ENCODE data around the gene VWA5A. TPM values are rescaled to one million over a fixed set of nuclear protein-coding genes. Genes with fewer than 3 reads are reported as not detected.
"Not testable (repeated sequence)": the region's sequence is repeated elsewhere in the genome, so short reads cannot be mapped to it uniquely, and the experiment has no call there.

The VWA5A gene
- total RNA-seq, 1 experiment from 2014 or later = 24.8 TPM

DNA sequence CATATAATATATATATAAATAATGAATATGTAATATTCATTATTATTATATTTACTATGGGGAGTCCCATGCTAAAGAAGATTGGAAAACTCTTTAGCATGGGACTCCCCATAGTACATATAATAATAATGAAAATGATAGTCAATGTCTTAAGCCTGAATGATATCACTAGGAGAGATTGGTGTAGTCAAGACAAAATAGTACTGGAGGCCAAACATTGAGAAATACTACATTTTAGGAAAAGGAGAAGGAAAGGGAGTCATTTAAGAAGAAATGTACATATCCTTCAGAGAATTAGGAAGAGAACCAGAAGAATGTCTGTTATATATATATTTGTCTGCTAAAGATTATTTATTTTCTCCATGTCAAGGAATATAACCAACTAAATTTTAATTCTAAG, 5.0 kb upstream of the VWA5A start:
- Histone ChIP-seq H3K36me3 (no peaks in the 10 kb centered on the region), H3K4me3 (no peak overlapping the region), H3K4me1 (replicated peaks) (peaks cover 12% of the 10 kb centered on the region; the same call in 1 of the 2 replicates), H3K27me3 (replicated peaks) (no peaks in the 10 kb centered on the region), H3K9me3 (replicated peaks) (no peaks in the 10 kb centered on the region), H3K27ac (no peak overlapping the region)
- DNase-seq (ENCODE audit: low read depth in 1 of 2, low spot score in 2 of 2) = no peak

DNA sequence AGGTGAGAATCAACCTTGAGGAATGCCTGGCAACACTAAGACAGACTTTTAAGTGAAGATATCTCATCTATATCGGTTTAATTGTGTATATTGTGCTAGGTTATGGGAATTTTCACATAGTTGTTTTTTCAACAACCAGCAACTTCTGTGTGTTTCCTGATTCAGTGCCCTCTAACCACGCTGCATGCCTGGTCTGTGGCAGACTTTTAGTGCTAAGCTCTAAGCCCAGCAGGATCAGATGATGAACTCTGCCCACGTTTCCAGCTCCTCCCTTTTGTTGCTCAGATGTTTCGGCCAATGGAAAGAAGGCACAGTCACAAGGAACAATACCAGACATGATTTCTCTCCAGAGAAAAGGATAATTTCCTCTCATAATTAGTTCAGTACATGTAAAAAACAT, 1.4 kb upstream of the VWA5A start:
- no peak overlapping the region for H3K27ac ChIP-seq
- no peaks in the 10 kb centered on the region for H3K27me3 ChIP-seq (replicated peaks)
- H3K4me3 ChIP-seq = no peak overlapping the region
- H3K4me1 ChIP-seq (replicated peaks) = peaks cover 12% of the 10 kb centered on the region; the same call in 1 of the 2 replicates
- no peaks in the 10 kb centered on the region for H3K9me3 ChIP-seq (replicated peaks)
- no peak for DNase-seq (ENCODE audit: low read depth in 1 of 2, low spot score in 2 of 2)
- H3K36me3 ChIP-seq = peaks cover under 1% of the 10 kb centered on the region; the same call in 1 of the 2 replicates

DNA sequence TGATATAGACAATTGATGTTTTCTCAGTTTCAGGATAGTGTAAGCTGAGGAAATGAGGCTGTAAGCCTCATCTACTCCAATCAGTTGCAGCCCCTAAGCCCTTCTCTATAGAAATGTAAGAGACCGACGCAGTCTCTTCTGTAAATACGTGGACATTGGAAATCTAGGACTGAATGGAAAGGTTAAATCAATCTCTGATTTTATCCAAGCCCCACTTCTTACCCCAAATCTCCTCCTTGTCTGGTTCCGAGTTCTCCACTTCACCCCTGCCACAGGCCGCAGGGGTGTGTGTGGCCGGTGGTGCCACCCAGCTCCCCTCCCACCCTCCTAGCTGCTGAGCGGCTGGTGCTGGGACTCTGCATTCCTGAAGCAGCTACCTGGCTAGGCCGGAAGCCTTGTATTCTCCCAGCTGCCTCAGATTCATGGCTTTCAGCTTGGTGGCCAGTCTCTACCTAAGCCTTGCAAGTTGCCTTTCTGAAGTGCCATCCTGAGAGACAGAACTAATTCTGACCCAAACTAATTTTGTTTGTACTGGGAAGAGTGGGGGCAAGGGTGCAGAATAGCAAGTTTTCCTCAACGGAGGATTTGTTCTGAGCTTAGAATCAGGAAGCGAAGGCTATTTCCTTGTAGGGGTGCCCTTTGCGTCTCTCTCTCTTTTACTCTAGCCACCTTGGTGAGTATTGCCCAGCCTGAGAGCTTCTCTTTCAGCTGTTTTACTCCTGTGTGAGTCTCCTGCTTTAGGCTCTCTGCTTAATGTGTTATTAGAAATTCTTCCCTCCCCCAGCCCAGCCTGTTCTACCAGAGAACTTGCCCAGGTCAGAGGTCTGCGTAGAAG, 749 bp downstream of the VWA5A start:
- Histone ChIP-seq H3K27me3 (replicated peaks) (no peaks in the 10 kb centered on the region), H3K36me3 (peaks cover 5% of the 10 kb centered on the region; the same call in 1 of the 2 replicates), H3K4me3 (peak overlapping the region; percentile 40), H3K4me1 (replicated peaks) (peaks cover 12% of the 10 kb centered on the region; the same call in 1 of the 2 replicates), H3K9me3 (replicated peaks) (no peaks in the 10 kb centered on the region), H3K27ac (no peak overlapping the region)
- DNase-seq (ENCODE audit: low read depth in 1 of 2, low spot score in 2 of 2) = peak in 1 of 2 experiments; percentile 1

DNA sequence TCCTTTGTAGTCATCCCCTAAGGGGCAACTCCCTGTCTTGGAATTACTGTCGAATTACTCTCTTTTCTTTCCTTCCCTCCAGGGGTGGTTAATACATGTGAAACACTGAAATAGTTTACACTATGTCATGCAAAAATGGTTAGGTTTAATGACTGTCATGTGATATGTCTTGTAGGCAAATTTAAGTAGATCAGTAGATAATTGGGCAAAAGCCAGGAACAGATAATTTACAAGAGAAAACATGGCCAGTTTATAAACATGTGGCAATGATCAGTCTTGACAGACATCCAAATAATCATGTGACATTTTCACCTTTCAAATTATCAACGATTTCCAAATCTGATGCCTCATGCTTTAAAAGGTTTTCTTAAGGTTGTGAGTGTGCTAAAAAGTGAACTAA, 3.9 kb downstream of the VWA5A start:
- no peak overlapping the region for H3K27ac ChIP-seq
- H3K36me3 ChIP-seq = peaks cover 9% of the 10 kb centered on the region; the same call in 1 of the 2 replicates
- H3K9me3 ChIP-seq (replicated peaks) = no peaks in the 10 kb centered on the region

DNA sequence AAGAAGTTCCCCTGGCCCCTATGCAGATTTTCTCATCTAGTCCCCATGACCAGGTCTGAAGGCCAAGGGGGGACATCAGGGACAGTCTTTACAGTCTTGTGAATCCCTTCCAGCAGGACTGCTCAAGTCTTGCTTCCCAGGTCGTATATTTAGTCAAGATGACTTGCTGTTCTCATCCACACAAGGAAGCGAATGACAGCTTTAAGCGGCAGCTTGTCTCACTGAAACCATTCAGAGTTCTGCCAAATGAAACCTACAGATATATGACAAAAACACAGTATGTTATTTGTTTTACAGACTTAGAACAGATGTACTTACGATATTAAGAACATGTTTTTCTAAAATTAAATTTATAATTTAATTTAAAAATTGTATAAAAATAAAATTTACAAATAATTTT, 5.6 kb downstream of the VWA5A start:
- Histone ChIP-seq H3K4me3 (no peak overlapping the region), H3K36me3 (peaks cover 11% of the 10 kb centered on the region; the same call in 1 of the 2 replicates), H3K27ac (no peak overlapping the region), H3K9me3 (replicated peaks) (no peaks in the 10 kb centered on the region), H3K4me1 (replicated peaks) (no peaks in the 10 kb centered on the region), H3K27me3 (replicated peaks) (no peaks in the 10 kb centered on the region)
- DNase-seq (ENCODE audit: low read depth in 1 of 2, low spot score in 2 of 2) = no peak

More for the DNA sequence above, 3.9 kb downstream of the VWA5A start:
- H3K4me1 ChIP-seq (replicated peaks) = peaks cover 4% of the 10 kb centered on the region; the same call in 1 of the 2 replicates
- no peak overlapping the region for H3K4me3 ChIP-seq
- no peak for DNase-seq (ENCODE audit: low read depth in 1 of 2, low spot score in 2 of 2)
- no peaks in the 10 kb centered on the region for H3K27me3 ChIP-seq (replicated peaks)

DNA sequence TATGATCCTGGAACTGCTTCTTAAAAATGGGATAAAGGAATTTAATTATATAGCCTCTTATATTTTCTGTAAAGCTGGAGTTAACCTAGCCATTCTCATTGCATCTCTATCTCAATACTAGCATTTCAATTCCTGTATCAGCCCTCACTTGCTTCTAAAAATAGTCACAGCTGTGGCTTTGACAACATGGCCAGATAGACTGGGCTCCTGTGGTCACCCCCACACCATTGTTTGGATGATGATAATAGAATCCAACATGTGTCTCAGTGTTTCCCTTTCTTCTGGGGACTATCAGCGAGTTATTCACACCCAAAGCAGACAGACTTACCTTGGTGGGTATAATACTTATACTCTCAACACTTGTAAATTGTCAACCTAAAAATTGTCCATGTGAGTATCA, 6.9 kb downstream of the VWA5A start:
- Histone ChIP-seq H3K27ac (no peak overlapping the region), H3K36me3 (peaks cover 11% of the 10 kb centered on the region; the same call in 1 of the 2 replicates), H3K4me3 (no peak overlapping the region), H3K4me1 (replicated peaks) (no peaks in the 10 kb centered on the region), H3K27me3 (replicated peaks) (no peaks in the 10 kb centered on the region), H3K9me3 (replicated peaks) (no peaks in the 10 kb centered on the region)
- no peak for DNase-seq (ENCODE audit: low read depth in 1 of 2, low spot score in 2 of 2)

DNA sequence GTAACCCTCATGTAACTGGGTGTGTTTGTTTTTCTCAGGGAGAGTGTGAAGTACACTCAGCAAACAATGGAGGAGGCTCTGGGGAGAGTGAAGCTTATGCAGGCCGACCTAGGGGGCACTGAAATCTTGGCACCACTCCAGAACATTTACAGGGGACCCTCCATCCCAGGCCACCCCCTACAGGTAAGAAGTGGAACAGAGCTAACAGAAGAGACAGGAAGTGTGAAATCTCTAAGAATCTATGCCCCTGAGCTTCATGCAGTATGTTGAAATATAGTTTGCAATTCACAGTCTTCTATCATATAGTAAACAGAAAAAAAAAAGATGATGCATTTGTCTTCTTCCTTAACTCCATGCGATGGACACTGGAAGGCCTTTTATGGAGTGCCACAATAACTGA, 8.4 kb downstream of the VWA5A start:
- DNase-seq (ENCODE audit: low read depth in 1 of 2, low spot score in 2 of 2) = no peak
- Histone ChIP-seq H3K36me3 (peaks cover 11% of the 10 kb centered on the region; the same call in 1 of the 2 replicates), H3K4me3 (no peak overlapping the region), H3K9me3 (replicated peaks) (no peaks in the 10 kb centered on the region), H3K27me3 (replicated peaks) (no peaks in the 10 kb centered on the region), H3K4me1 (replicated peaks) (no peaks in the 10 kb centered on the region), H3K27ac (no peak overlapping the region)

DNA sequence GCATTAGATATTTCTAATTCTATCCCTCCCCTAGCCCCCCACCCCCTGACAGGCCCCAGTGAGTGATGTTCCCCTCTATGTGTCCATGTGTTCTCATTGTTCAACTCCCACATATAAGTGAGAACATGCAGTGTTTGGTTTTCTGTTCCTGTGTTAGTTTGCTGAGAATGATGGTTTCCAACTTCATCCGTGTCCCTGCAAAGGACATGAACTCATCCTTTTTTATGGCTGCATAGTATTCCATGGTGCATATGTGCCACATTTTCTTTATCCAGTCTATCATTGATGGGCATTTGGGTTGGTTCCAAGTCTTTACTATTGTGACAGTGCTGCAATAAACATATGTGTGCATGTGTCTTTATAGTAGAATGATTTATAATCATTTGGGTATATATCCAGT, 11.9 kb downstream of the VWA5A start:
- not testable (repeated sequence) for H3K4me3 ChIP-seq; H3K36me3 ChIP-seq; H3K27me3 ChIP-seq (replicated peaks); H3K4me1 ChIP-seq (replicated peaks); DNase-seq (ENCODE audit: low read depth in 1 of 2, low spot score in 2 of 2); H3K9me3 ChIP-seq (replicated peaks); H3K27ac ChIP-seq

DNA sequence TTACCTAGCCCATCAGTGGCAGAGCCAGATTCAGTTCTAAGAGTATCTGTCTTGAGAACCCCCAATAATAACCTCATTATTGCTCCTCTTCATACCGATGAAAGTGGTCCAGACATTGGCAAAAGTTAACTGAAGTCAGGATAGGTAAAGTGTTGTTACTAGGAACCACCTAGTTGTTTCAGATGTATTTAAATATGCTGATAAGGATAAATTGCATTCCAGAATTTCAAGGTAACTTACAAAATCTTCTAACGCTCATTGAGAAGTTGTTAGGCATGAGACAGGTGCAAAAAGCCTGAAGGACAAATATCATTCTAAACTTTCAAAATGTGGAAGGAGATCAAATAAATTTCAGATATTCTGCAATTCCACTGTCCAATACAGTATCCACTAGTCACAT, 27.8 kb downstream of the VWA5A start:
- no peaks in the 10 kb centered on the region for H3K9me3 ChIP-seq (replicated peaks)
- no peaks in the 10 kb centered on the region for H3K27me3 ChIP-seq (replicated peaks)
- no peak for DNase-seq (ENCODE audit: low read depth in 1 of 2, low spot score in 2 of 2)
- no peaks in the 10 kb centered on the region for H3K36me3 ChIP-seq
- H3K4me1 ChIP-seq (replicated peaks) = no peaks in the 10 kb centered on the region
- H3K27ac ChIP-seq = no peak overlapping the region
- no peak overlapping the region for H3K4me3 ChIP-seq

DNA sequence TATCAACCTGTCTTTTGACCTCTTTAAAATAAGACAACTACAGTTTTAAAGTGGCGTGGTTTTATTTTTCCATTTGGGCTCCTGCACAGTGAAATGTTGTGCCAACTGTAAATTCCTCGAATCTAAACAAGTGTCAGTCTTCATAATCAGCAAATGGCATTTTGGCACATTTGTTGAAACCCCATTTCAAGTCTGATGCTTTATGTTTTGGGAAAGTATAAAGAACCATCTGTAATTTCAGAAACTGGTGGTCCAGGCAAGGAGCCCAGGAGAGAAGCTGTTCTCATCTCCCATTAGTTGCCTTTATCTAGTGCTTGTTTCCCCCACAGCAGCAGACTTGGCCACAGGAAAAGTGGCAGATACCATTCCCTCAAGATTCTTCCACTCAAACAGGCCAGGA, 32.7 kb downstream of the VWA5A start:
- H3K4me3 ChIP-seq = no peak overlapping the region
- H3K36me3 ChIP-seq = no peaks in the 10 kb centered on the region
- H3K27me3 ChIP-seq (replicated peaks) = no peaks in the 10 kb centered on the region
- no peak for DNase-seq (ENCODE audit: low read depth in 1 of 2, low spot score in 2 of 2)
- no peaks in the 10 kb centered on the region for H3K4me1 ChIP-seq (replicated peaks)
- H3K9me3 ChIP-seq (replicated peaks) = no peaks in the 10 kb centered on the region
- no peak overlapping the region for H3K27ac ChIP-seq

DNA sequence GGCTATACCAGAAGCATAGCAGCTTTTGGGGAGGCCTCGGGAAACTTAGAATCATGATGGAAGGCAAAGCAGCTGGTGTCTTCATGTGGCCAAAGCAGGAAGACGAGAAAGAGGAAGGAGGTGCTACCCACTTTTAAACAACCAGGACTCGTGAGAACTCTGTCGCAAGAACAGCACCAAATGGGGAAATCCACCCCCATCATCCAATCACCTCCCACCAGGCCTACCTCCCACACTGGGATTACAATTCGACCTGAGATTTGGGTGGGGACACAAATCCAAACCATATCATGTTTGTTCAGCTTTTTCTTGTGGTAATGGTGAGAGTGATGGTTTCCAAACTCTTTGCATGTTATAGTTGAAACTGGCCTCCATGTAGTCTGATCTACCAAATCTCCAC, 35.4 kb downstream of the VWA5A start:
- no peak for DNase-seq (ENCODE audit: low read depth in 1 of 2, low spot score in 2 of 2)
- no peaks in the 10 kb centered on the region for H3K36me3 ChIP-seq
- no peaks in the 10 kb centered on the region for H3K4me1 ChIP-seq (replicated peaks)
- no peaks in the 10 kb centered on the region for H3K9me3 ChIP-seq (replicated peaks)
- H3K27ac ChIP-seq = no peak overlapping the region
- no peaks in the 10 kb centered on the region for H3K27me3 ChIP-seq (replicated peaks)
- H3K4me3 ChIP-seq = no peak overlapping the region

DNA sequence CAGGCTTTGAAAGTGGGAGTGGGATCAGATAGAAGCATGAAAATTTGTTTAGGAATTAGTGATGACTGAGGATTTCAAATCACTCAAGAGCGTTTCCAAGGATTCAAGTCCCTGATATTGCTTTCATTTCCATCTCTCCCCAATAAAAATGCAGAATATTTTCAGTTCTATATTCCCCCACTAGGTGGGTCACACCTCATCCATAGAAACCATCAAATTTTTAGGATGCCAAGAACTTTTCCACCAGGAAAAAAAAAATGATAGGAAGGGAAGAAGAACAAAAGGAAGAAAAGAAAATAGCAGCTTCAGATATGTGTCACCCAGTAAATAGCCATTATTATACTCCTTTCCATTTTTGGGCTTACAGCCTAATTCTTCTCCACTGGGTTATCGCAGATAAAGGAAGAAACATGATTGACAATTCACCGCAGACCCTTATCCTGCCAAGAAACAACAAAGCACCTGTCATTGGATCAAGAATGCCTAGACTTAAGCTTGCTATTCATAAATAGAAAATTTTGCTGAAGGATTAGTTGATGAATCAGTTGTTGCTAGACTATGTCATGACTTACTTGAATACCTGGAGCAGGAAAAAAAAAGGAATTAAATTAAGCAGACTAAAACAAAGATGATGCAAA, 37.6 kb downstream of the VWA5A start:
- no peaks in the 10 kb centered on the region for H3K9me3 ChIP-seq (replicated peaks)
- H3K36me3 ChIP-seq = no peaks in the 10 kb centered on the region
- H3K4me3 ChIP-seq = no peak overlapping the region
- no peak for DNase-seq (ENCODE audit: low read depth in 1 of 2, low spot score in 2 of 2)
- H3K27me3 ChIP-seq (replicated peaks) = no peaks in the 10 kb centered on the region
- H3K27ac ChIP-seq = no peak overlapping the region
- H3K4me1 ChIP-seq (replicated peaks) = no peaks in the 10 kb centered on the region

DNA sequence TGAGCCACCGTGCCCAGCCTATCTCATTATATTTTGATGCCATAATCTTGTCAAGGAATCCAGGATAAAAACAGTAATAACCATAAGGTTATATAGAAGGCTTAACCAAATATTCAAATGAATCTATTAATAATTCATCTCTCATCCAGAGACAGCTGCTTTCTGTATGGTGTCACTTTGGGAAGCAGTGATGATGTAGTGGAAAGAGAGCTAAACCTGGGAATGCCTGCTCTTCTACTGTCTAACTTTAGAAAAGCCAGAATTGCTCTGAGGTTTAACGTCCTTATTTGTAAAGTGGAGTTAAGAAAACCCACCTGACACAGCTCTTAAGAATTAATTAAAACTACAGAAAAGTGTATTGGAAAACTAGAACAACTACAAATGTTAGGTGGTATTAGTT, 38.6 kb downstream of the VWA5A start:
- Histone ChIP-seq H3K27ac (no peak overlapping the region), H3K9me3 (replicated peaks) (no peaks in the 10 kb centered on the region), H3K27me3 (replicated peaks) (no peaks in the 10 kb centered on the region), H3K4me1 (replicated peaks) (no peaks in the 10 kb centered on the region), H3K4me3 (no peak overlapping the region), H3K36me3 (no peaks in the 10 kb centered on the region)
- DNase-seq (ENCODE audit: low read depth in 1 of 2, low spot score in 2 of 2) = no peak

DNA sequence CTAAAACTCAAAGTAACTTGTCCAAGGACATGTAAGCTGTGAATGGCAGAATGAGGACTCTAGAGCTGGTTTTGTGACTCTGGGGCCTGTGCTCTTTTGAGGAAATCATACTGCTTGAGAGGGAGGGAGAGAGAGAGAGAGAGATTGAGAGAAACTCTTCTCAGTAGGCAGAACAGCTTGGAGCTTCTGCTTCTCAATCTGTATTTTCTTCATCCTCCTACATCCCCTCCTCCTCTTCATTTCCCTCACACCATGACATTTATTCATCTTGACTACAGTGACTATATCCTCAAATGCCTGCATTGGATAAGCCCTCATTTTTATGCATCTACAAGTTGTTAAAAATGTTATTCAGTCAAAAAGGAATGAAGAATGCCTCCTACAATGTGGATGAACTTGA, 44.2 kb downstream of the VWA5A start:
- no peaks in the 10 kb centered on the region for H3K36me3 ChIP-seq
- no peak overlapping the region for H3K4me3 ChIP-seq
- DNase-seq (ENCODE audit: low read depth in 1 of 2, low spot score in 2 of 2) = no peak
- H3K27ac ChIP-seq = no peak overlapping the region
- no peaks in the 10 kb centered on the region for H3K9me3 ChIP-seq (replicated peaks)
- no peaks in the 10 kb centered on the region for H3K27me3 ChIP-seq (replicated peaks)
- H3K4me1 ChIP-seq (replicated peaks) = no peaks in the 10 kb centered on the region
